NCI-H128 (cell line): Measurements from ENCODE around the gene SETD1A.

Experiments used
- DNase-seq: peaks from one replicate; lab custom pipeline; 2025; ENCODE audit not compliant: unreplicated experiment; lab: John Stamatoyannopoulos, UW

Gene SETD1A

DNA sequence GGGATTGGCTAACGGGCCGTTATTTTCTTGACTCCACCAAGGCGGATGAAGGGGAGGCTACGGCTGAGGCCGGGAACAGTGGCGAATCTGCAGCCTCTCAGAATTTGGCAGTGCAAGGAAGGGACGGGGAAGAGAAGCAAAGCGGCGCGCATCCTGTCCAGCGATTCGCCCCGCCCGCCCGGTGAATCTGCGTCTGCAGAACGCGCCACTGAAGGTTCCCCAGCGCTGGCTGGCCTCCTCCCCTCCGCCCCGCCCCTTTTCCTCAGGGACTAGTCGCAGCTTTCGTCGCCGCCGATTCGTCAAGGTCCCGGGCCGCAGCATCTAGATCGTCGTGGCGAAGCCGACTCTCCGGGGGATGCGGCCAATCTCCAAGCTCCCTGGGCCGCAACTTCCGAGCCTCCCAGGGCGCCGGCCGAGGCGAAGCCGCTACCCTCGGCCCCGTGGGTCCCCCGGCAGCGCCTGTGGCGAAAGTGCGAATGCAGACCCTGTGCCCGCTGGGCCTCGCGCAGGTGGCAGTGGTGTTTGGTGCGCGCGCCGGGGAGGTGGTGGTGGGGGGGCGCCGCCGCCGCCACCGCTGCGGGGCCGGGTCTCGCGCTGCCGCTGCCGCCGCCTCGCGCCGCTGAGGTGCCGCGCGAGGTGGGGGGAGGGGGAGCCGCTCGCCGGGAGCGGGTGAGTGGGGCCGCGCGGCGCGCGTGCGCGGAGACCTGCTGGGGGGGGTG, at the start of gene SETD1A:
TSS of gene SETD1A (plus strand) at position 299 of the 719 bp plus-strand sequence. CDS start 978 bp downstream, outside the sequence.
- DNase-seq = peak; percentile 61

DNA sequence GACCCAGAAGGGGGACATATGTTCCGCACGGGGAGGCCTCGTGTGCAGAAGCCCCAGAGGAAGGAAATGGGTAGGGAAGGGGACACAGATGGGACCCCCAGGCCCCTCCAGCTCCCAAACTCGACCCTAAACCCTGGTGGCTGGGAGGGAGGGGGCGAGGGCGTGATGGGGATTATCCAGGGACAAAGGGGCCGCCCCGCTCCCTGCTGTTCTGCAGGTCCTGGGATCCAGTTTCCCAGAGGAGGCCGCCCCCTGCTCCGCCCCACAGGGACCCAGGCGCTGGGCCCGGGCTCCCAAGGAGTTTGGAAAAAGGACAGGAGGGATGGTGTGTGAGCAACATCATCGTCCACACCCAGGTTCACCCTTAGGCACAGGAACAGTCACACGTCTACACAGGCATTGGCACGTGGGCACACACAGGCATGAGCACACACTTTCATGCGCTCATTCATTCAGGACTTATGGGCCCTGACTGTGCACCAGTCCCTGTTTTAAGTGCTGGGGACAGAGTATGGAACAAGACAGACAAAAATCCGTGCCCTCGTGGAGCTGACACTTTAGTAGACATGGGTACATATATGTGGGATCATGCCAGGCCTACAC, 47.0 kb upstream of the SETD1A start:
- no peak for DNase-seq

DNA sequence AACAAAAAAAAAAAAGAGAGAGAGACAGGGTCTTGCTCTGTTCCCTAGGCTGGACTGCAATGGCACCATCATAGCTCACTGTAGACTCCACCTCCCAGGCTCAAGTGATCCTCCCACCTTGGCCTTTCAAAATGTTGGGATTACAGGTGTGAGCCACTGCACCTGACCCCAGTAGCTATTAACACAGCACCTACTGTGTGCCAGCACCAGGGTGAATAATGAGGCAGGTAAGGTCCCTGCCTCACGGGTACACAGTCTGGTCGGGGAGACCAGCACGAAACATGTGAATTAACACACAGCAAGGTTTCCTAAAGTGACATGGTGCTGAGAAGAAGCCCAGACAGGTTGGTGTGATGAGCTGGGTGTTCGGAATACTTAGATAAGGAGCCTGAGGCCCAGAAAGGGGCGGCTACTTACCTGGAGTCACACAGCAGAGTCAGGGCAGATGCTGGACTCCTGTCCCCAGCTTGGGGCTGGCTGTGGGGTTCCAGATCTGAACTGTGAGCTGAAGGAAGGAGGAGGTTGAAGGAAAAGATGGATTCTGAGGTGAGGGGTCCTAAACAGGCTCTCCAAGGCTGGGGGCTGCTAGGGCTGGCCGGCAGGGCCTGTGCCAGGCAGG, 44.7 kb upstream of the SETD1A start:
- DNase-seq = no peak

DNA sequence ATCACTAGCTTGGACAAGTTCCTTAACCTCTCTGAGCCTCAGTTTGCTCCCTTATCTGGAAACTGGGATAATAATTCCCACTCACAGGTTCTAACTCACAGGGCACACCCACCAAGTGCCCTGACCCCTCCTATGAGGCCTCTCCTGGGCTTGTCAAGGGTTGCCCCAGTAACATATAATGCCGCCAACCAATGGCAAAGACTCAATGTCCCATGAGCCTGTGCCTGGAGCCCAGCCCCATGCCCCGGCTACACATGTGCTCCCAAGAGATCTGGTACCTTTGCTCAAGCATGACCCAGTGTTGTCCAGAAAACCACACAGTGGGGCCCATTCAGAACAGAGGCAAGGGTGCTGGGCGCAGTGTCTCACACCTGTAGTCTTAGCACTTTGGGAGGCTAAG, 42.7 kb upstream of the SETD1A start:
- DNase-seq = no peak

DNA sequence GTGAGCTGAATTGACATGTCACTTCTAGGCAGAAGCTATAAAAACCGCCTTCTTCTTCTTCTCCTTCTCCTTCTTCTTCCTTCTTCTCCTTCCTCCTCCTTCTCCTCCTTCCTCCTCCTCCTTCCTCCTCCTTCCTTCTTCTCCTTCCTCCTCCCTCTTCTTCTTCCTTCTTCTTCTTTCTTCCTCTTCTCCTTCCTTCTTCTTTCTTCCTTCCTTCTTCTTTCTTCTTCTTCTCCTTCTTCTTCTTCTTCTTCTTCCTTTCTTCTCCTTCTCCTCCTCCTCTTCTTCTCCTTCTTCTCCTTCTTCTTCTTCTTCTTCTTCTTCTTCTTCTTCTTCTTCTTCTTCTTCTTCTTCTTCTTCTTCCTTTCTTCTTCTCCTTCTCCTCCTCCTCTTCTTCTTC, 38.9 kb upstream of the SETD1A start:
- DNase-seq = no peak

DNA sequence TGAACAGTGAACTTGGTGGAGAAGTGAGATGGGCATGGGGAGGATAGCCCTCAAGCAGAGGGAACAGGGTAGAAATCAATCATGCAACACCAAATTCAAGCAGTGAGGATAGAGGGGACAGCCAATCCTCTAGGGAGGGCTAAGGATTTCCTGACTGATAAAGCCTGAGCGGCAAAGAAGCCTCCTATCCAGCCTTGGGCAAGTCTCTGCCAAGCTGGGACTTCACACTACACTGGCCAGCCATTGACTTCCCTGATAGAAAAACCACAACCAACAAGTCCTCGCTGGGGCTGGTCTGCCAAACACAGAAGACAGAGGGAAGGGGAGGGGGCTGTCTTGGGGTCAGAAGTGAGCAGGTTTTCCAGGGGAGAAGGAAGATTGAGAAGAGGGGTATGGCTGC, 36.7 kb upstream of the SETD1A start:
- no peak for DNase-seq

DNA sequence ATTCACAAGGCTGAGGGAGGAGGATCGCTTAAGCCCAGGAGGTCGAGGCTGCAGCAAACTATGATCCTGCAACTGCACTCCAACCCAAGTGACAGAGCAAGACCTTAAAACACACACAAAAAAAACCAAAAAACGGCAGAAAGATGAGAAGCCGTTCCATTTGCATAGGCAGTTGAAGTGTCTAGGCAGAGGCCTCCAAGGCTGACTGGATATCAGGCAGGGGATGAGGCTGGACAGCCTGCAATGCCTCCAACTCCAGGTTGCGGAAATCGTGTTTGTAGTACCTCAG, 36.2 kb upstream of the SETD1A start:
- no peak for DNase-seq

DNA sequence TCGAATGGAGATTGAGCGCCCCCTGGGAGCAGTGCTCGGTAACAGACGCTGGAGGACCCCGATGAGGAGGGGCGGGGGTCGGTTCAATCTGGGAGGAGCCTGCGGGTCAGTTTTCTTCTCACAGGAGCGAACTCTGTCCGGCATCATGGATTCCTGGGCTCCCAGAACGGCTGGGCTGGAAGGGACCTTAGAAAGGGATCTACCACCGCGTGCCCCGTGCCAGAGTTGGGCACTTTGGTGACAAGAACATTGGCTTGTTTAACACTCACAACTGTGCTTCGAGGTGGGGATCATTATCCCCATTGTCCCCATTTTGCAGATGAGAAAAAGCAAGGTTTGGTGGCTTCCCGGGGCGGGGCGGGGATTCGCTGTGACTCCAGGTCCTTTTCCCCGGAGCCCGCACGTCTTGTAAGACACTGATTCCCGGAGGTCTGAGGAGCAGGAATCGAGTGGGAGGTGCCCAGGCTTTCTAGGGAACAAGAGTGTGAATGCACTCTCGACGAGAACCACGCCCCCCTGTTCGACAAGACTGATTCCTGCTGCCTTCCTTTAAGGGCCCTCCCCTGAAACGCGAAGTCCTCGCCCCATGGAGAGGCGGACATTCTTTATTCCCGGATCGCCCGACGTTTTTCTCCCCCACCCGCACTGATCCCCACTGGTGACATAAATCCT, 35.7 kb upstream of the SETD1A start:
- peak; percentile 75 for DNase-seq

DNA sequence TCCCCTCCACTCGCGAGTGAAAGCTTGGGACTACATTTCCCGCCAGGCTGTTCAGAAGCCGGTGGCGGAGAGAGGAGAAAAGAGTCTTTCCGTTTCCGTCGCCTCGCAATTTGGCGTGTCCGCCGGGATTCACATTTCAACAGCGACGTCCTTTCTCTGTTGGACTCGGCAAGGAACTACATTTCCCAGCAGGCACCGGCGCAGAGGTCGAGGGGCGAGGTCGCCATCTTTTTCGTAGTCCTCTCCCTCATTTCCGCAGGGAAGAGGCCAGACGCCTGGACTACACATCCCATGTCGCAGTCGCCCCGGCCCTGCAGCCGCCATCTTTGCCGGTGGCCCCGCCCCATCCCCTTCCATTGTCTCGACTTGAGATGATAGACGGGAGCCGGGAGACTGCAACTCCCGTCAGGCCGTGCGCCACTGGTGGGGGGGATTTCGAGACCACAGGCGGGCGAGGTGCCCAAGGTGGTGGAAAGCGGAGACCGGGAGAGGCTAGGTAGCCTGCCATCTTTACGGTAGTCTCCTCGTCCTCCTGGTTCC, 35.1 kb upstream of the SETD1A start:
- DNase-seq = peak; percentile 92

DNA sequence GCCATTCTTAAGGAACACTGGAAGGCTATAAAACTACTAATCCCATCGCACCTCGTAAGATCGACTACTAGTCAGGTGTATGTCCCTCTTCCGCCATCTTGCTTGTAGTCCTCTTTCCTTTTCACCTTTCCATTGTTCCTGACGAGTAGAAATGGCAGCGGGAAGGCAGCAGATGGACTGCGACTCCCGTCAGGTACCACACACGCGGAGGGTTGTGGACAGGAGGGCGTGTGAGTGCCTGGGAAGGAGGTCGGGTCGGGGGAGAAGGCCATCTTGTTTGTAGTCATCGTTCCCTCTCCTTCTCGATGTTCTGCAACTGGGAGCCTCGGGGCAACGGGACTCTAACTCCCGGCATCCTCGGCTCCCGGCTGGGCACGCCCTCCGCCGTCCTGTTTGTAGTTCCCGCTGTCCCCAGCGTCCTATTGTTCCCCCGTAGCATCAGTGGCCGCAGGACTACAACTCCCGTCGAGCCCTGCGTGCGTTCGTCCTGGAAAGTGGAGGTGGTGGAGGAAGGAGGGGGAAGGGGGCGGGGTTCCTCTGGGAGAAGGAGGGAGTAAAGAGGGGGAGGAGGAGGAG, 34.5 kb upstream of the SETD1A start:
- peak; percentile 91 for DNase-seq

DNA sequence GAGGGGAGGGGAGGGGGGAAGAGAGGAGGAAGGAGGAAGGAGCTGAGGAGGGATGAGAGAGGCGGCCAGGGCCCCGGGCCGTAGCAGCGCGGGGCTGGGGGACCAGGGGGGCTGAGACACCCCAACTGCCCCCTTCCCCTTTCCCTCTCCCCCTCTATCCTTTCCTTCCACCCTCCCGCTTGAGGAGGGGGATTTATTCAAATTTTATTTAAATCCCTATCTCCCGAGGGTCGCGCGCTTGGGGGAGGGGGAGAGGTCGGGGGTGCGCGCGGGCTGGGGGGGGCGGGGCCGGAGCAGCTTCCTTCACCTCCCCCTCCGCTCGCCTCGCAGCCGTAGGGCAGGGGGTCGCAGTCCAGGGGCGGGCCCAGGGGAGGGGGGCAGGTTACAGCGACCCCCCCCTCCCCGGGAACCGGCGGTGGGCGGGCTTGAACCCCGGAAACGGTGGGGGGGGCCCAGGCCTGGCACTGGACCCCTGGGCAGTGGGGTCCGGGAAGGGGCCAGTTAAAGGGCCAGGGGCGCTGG, 33.9 kb upstream of the SETD1A start, which contains the start of gene FBXL19:
TSS of gene FBXL19 (plus strand) at position 19 of the 522 bp plus-strand sequence. CDS start 2,183 bp downstream, outside the sequence.
- no peak for DNase-seq

DNA sequence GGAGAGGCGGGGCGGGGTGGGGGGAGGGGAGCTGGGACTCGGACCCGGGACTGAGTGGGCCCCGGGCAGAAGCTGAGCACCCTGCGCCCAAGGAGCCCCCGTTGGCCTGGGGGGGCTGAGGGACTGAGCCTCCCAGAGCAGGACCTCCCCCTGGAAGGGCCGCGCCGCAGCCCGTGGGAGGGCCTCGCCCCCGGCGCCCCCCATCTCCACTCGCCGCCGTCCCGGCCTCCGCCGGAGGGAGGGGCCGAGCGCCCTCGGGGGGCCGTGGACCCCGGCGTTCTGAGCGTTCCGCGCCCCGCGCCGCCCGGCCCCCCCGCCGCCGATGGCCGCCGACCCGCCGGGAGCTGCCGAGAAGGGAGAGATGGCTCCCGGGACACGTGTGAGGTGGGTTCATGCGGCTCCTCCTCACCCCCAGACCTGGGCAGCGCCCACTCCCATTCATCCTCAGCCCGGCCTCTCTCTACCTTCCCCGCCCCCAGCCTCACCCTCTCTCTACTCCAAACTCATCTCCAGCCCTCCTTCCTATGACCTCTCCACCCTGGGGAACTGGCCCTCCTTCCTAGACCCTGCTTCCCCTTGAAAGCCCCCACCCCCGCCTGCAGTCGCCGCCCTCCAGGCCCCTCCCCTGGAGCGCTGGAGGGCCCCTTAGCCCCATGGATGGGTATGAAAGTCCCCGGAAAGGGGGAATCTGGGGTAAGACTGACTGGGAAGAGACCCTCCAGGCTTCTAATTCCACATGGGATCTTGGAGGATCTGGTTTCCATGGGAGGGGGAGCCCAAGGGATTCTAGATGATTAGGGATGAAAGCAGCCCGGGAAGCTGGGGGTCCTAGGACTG, 33.3 kb upstream of the SETD1A start:
- DNase-seq = no peak

DNA sequence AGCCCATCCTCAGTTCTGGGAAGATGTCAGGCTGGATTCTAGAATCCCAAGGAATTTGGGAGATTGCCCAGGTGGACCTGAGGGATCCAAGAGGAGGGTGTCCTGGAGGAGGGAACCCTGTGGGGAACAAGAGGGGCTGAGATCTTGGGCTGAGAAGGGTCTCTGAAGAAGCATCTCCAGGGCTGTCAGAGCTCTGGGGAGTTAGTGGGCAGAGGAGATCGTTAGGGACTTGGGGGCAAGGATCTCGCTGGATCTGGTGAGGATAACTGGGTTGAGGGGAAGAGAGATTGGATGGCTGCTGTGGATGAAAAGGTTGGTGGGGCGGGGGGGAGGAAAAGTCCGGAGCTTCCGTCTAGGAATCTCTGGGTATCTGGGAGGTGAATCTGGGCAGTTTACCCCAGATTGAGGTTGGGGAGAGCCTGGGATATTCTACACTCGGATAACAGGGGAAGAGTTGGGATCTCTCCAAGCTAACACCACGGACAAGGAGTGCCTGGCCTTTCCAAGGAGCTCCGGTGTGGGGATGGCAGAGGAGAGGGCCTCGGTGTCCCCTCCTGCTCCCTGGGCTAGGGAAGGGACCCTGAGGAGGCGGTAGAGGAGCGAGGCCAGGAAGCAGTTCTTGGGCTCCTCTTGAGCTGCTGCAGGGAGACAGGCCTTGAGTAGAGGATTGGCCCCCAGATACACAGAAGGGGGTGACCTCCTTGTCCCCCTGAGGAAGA, 32.5 kb upstream of the SETD1A start:
- DNase-seq = no peak

DNA sequence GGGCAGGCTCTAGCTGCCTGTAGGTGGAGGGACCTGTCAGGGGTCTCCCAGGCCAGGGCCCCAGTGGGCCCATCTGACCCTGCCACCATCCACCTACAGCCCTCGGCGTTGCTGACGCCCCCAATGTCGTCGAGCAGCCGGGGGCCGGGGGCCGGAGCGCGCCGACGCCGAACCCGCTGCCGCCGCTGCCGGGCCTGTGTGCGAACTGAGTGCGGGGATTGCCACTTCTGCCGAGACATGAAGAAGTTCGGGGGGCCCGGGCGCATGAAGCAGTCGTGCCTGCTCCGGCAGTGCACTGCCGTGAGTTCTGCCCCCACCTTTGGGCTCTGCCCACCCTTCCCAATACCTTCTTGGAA, 31.9 kb upstream of the SETD1A start:
- no peak for DNase-seq

DNA sequence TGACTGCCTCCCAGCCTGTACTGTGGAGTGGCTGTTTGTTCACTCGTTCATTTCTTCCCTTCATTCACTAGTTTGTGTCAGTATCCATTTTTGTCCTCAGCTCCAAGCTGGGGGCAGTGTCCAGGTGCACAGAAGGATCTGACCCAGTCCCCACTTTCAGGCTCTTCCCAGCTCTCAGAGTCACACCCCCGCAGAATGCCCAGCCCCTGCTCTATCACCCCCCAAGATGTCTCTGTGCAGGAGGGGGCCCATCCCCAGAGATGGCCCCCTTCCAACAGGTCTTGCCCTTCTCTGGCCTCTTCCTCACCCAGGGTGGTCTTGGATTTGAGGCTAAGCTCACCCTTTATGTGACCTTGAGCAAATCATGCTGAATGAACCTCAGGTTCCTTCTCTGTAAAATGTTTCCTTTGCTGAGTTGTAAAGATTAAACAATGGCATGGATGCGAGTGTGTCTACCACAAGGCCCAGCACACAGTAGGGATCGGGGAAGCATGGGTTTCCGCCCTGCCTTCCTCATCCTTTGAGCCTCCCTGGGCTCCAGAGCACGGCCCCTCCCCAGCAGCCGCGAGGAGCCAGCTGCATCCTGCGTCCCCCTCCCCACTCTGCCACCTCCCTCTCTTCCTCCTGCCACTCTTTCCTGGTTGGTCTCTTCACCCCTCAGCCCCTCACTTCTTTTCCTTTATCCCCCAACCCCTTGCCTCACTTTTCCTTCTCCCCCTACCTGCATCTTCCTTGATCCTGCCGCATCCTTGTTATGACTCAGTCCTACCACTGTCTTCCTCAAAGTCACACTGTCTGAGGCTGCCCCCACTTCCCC, 31.4 kb upstream of the SETD1A start:
- DNase-seq = no peak

DNA sequence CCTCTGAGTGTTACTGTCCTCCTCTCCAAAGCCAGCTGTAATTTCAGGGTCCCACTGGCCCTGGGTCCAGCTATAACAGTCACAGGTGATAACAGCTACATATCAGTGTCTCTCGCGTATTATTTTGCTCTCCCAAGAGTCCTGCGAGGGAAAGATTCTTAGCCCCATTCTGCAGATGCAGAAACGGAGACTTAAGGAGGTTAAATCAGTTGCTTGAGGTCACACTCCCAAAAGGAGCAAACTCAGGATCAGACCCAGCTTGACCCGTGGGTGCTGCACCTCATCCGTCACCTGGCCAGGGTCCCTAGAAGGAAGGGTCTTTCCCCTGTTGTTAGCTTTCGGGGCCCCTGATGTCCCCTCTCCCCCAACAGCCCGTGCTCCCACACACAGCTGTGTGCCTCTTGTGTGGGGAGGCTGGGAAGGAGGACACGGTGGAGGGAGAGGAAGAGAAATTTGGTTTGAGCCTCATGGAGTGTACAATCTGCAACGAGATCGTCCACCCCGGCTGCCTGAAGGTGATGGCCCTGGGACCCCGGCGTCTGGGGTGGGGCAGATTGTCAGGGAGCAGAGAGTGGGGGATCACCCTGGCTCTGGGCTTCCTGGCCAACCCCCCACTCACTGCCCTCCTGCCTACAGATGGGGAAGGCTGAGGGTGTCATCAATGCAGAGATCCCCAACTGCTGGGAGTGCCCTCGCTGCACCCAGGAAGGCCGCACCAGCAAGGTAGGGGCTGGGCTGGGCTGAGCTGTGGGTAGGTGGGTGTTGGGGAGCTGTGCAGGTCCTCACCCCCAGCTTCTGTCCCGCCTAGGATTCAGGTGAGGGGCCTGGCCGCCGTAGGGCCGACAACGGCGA, 30.4 kb upstream of the SETD1A start:
- no peak for DNase-seq

DNA sequence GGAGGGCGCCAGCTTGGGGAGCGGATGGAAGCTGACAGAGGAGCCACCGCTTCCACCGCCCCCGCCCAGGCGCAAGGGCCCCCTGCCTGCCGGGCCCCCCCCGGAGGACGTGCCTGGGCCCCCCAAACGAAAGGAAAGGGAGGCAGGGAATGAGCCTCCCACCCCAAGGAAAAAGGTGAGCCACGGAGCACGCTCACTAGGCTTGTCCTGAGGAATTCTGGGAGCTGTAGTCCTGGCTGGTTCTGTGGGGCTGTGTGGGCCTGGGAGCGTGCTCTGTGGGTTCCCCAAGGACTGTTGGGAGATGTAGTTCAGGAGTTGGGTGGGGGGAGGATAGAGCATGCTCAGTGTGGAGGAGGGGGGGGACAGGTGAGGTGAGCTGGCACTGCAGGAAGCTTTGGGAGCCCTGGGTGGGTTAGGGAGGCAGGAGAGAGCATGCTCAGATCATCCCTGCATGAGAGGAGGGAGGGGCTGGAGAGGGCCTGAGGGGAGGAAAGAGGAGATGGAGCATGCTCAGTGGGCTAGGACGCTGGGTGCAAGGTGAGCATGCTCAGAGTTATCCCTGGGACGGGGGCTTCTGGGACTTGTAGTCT, 29.7 kb upstream of the SETD1A start:
- peak; percentile 73 for DNase-seq

DNA sequence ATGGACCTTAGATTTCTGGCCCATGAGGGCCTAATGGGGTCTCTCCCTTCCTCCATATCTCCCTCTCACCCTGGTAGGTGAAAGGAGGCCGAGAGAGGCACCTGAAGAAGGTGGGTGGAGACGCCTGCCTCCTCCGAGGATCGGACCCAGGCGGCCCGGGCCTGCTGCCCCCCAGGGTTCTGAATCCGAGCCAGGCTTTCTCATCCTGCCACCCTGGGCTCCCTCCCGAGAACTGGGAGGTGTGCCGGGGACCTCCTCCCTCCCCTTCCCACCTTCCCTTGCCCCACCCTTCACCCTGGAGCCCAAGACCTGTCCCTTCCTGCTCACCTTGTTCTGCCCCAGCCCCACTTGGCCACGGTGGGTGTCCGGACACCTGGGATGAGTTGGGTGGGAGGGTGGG, 29.2 kb upstream of the SETD1A start:
- no peak for DNase-seq
